Measurements from ENCODE around the gene TGM4. TPM values are rescaled to one million over a fixed set of nuclear protein-coding genes. Genes with fewer than 3 reads are reported as not detected.
"Not testable (repeated sequence)": the region's sequence is repeated elsewhere in the genome, so short reads cannot be mapped to it uniquely, and the experiment has no call there.

TGM4 gene
- total RNA-seq, 4 donors from 2014 or later, result not detected

GRCh38 chr3:44942202-44942921, 68.0 kb downstream of the TGM4 start:
- Histone ChIP-seq H3K36me3 (peaks cover 0 to 79% (median 0%) of the 10 kb centered on the region in 3 donors), H3K27me3 (no peaks in the 10 kb centered on the region), H3K9me3 (no peaks in the 10 kb centered on the region), H3K4me1 (no peaks in the 10 kb centered on the region), H3K4me3 (no peak overlapping the region), H3K27ac (no peak overlapping the region)
- TF ChIP-seq POLR2A (IDR thresholded peaks at IDR 0.05), result no peak
- no peak for TF ChIP-seq CTCF (IDR thresholded peaks at IDR 0.05)
- DNase-seq, result no peak

GRCh38 chr3:44948239-44948638, 73.8 kb downstream of the TGM4 start:
- Histone ChIP-seq H3K36me3 (peaks cover 0 to 26% (median 0%) of the 10 kb centered on the region in 3 donors), H3K27me3 (no peaks in the 10 kb centered on the region), H3K9me3 (no peaks in the 10 kb centered on the region), H3K4me3 (no peak overlapping the region), H3K4me1 (no peaks in the 10 kb centered on the region), H3K27ac (no peak overlapping the region)
- DNase-seq, result no peak
- TF ChIP-seq POLR2A (IDR thresholded peaks at IDR 0.05) (no peak), CTCF (IDR thresholded peaks at IDR 0.05) (no peak)

- H3K4me1 ChIP-seq, H3K27me3 ChIP-seq, H3K9me3 ChIP-seq, DNase-seq, H3K4me3 ChIP-seq, H3K27ac ChIP-seq: not testable (repeated sequence)
- H3K36me3 ChIP-seq, result peaks cover 0 to 24% (median 0%) of the 10 kb centered on the region in 3 donors
These were observed 75.4 kb downstream of the TGM4 start for GRCh38 chr3:44949770-44950169.

GRCh38 chr3:44950275-44950734, 75.9 kb downstream of the TGM4 start:
- no peak for DNase-seq
- TF ChIP-seq POLR2A (IDR thresholded peaks at IDR 0.05), result no peak
- no peak for TF ChIP-seq CTCF (IDR thresholded peaks at IDR 0.05)
- Histone ChIP-seq H3K9me3 (no peaks in the 10 kb centered on the region), H3K4me1 (no peaks in the 10 kb centered on the region), H3K27ac (no peak overlapping the region), H3K4me3 (no peak overlapping the region), H3K36me3 (peaks cover 0 to 20% (median 0%) of the 10 kb centered on the region in 3 donors), H3K27me3 (no peaks in the 10 kb centered on the region)

- Histone ChIP-seq H3K27ac (no peak overlapping the region), H3K9me3 (no peaks in the 10 kb centered on the region), H3K4me3 (no peak overlapping the region), H3K36me3 (peaks cover 0 to 26% (median 0%) of the 10 kb centered on the region in 3 donors), H3K27me3 (no peaks in the 10 kb centered on the region), H3K4me1 (no peaks in the 10 kb centered on the region)
- no peak for TF ChIP-seq CTCF (IDR thresholded peaks at IDR 0.05)
- no peak for TF ChIP-seq POLR2A (IDR thresholded peaks at IDR 0.05)
- no peak for DNase-seq
These were observed 78.3 kb downstream of the TGM4 start for GRCh38 chr3:44952689-44953088.

GRCh38 chr3:44954304-44954703, 79.9 kb downstream of the TGM4 start:
- TF ChIP-seq CTCF (IDR thresholded peaks at IDR 0.05) (no peak), POLR2A (IDR thresholded peaks at IDR 0.05) (no peak)
- H3K4me3 ChIP-seq, result no peak overlapping the region
- no peak for DNase-seq
- peaks cover 0 to 42% (median 0%) of the 10 kb centered on the region in 3 donors for H3K36me3 ChIP-seq
- no peaks in the 10 kb centered on the region for H3K27me3 ChIP-seq
- H3K27ac ChIP-seq, result no peak overlapping the region
- H3K4me1 ChIP-seq, result no peaks in the 10 kb centered on the region
- no peaks in the 10 kb centered on the region for H3K9me3 ChIP-seq

Measured in Peyer's patch (tissue), 4 donors.